HepG2 (cell line): ENCODE results near the gene TRAIP. TPM values are rescaled to one million over a fixed set of nuclear protein-coding genes. Genes with fewer than 3 reads are reported as not detected.

ENCODE experiments used
- ATAC-seq: fragments of 200-7000 bp; cut with Tn5 transposase; 3 replicates; pipeline ENCODE4 v1.9.1; 2020; ENCODE audit warnings: mild to moderate bottlenecking, moderate library complexity
- BruUV-seq: library from RNA; stranded (reverse); fragments of 400-500 nt; replicated peaks from 2 replicates; lab custom pipeline; 2021; lab: Mats Ljungman, UMichigan
- CTCF ChIA-PET: fragments of 300-600 bp; formaldehyde crosslinking; extraction: SDS; loops from one replicate; lab custom pipeline; 2021; ENCODE audit warnings: low total read pairs, inconsistent platforms, low intra/inter-chr PET ratio; lab: Yijun Ruan, JAX
- POLR2A ChIA-PET: fragments of 350-600 bp; sonication (Branson Sonifier 250); formaldehyde crosslinking; loops from one replicate; lab custom pipeline; 2020; ENCODE audit warnings: antibody characterized with exemption, inconsistent platforms; lab: Yijun Ruan, JAX
- DNase-seq: peaks from one replicate; pipeline ENCODE4 v3.0.0-alpha.2; 2015; ENCODE audit warnings: low spot score
- FAIRE-seq: peaks from 3 replicates; lab custom pipeline; 2011; peaks lifted over from hg19 to GRCh38; lab: Jason Lieb, UNC
- H2AFZ ChIP-seq: one replicate; pipeline ENCODE4 v1.6.1; 2011; ENCODE audit warnings: low read length, inconsistent platforms
- H3K27ac ChIP-seq: fragments of 300-600 bp; 3 replicates; pipeline ENCODE4 v1.8.0; 2011; ENCODE audit warnings: mixed run types, mild to moderate bottlenecking, mixed read lengths, low read length, inconsistent platforms; ENCODE audit not compliant: insufficient read depth; ENCODE audit errors: extremely low read length
- H3K27me3 ChIP-seq, 2 experiments: fragments of 200-600 bp in 1 of 2; 2 replicates in 1 of 2; 3 replicates in 1 of 2; pipeline versions ENCODE4 v1.6.0 to v1.8.0; 2011; ENCODE audit warnings: low read length in 2 of 2, mild to moderate bottlenecking in 2 of 2, moderate library complexity in 2 of 2, inconsistent platforms in 1 of 2; ENCODE audit not compliant: insufficient read depth in 2 of 2, control insufficient read depth in 1 of 2
- H3K36me3 ChIP-seq, 2 experiments: fragments of 200-600 bp in 1 of 2; replicated peaks in 1 of 2; 2 replicates in 1 of 2; 3 replicates in 1 of 2; pipeline versions ENCODE4 v1.5.1 to v1.8.0; 2011; ENCODE audit warnings: low read length in 2 of 2, inconsistent platforms in 1 of 2; ENCODE audit not compliant: insufficient read depth in 2 of 2, control insufficient read depth in 1 of 2
- H3K4me1 ChIP-seq: 2 replicates; pipeline ENCODE4 v1.5.1; 2012; ENCODE audit warnings: low read length, inconsistent platforms; ENCODE audit not compliant: insufficient read depth
- H3K4me2 ChIP-seq: 2 replicates; pipeline ENCODE4 v1.6.0; 2011; ENCODE audit warnings: low read depth, low read length, inconsistent platforms
- H3K4me3 ChIP-seq, 3 experiments: fragments of 200-600 bp in 1 of 3; sonication (generic), shearing (Covaris generic) in 1 of 3; replicated peaks in 1 of 3; 2 replicates each; pipeline ENCODE4 v1.5.1; 2011 to 2016; ENCODE audit warnings: low read length in 3 of 3, inconsistent platforms in 2 of 3, low read depth in 2 of 3, mild to moderate bottlenecking in 2 of 3, control low read depth in 1 of 3, mixed read lengths in 1 of 3; ENCODE audit not compliant: insufficient read depth in 1 of 3
- H3K79me2 ChIP-seq: one replicate; pipeline ENCODE4 v1.6.1; 2011; ENCODE audit warnings: low read length, inconsistent platforms; ENCODE audit not compliant: insufficient read depth
- H3K9ac ChIP-seq: 2 replicates; pipeline ENCODE4 v1.6.0; 2011; ENCODE audit warnings: mild to moderate bottlenecking, low read depth, low read length, inconsistent platforms; ENCODE audit not compliant: insufficient read depth
- H3K9me3 ChIP-seq: 2 replicates; pipeline ENCODE4 v1.5.1; 2012; ENCODE audit warnings: mild to moderate bottlenecking, low read length
- H4K20me1 ChIP-seq: 2 replicates; pipeline ENCODE4 v1.6.0; 2011; ENCODE audit warnings: inconsistent platforms, mild to moderate bottlenecking, low read length, moderate library complexity; ENCODE audit not compliant: insufficient read depth
- ATF4 ChIP-seq, 2 experiments: fragments of 450-650 bp in 1 of 2; sonication (generic) in 1 of 2; formaldehyde crosslinking; IDR thresholded peaks; 2 replicates each; pipeline versions ENCODE4 v1.5.0 to v1.8.0; 2020 to 2022; ENCODE audit warnings: mild to moderate bottlenecking in 1 of 2, missing genetic modification reagents in 1 of 2
- CHD2 ChIP-seq: IDR thresholded peaks from 2 replicates; pipeline ENCODE4 v1.6.1; 2011; ENCODE audit warnings: low read depth, low read length, improper control_type of control experiment
- E2F5 ChIP-seq: sonication (generic); formaldehyde crosslinking; conservative IDR thresholded peaks from 2 replicates; pipeline ENCODE4 v1.4.0; 2020; ENCODE audit warnings: missing genetic modification reagents
- NAIF1 ChIP-seq: sonication (generic); formaldehyde crosslinking; IDR thresholded peaks from 2 replicates; pipeline ENCODE4 v1.5.0; 2020; ENCODE audit warnings: mild to moderate bottlenecking, missing genetic modification reagents, borderline replicate concordance
- NKX3-1 ChIP-seq: sonication (generic); formaldehyde crosslinking; IDR thresholded peaks from 2 replicates; pipeline ENCODE4 v1.5.0; 2020; ENCODE audit warnings: missing genetic modification reagents
- NRL ChIP-seq: sonication (generic); formaldehyde crosslinking; IDR thresholded peaks from 2 replicates; pipeline ENCODE4 v1.5.0; 2020; ENCODE audit warnings: missing genetic modification reagents, mild to moderate bottlenecking, moderate library complexity, borderline replicate concordance
- POLR2AphosphoS5 ChIP-seq: IDR thresholded peaks from 2 replicates; pipeline ENCODE4 v1.6.1; 2012; ENCODE audit warnings: low read depth, low read length
- ZMYM2 ChIP-seq: sonication (generic); formaldehyde crosslinking; IDR thresholded peaks from 2 replicates; pipeline ENCODE4 v1.8.0; 2022; ENCODE audit warnings: mild to moderate bottlenecking, missing genetic modification reagents
- ZMYM4 ChIP-seq: sonication (generic); formaldehyde crosslinking; IDR thresholded peaks from 2 replicates; pipeline ENCODE4 v1.8.1; 2023; ENCODE audit warnings: mild to moderate bottlenecking, missing genetic modification reagents
- ZNF136 ChIP-seq: sonication (generic); formaldehyde crosslinking; IDR thresholded peaks from 2 replicates; pipeline ENCODE4 v1.8.1; 2022; ENCODE audit warnings: low read depth, mild to moderate bottlenecking, moderate library complexity, missing genetic modification reagents
- ZNF501 ChIP-seq: sonication (generic); formaldehyde crosslinking; IDR thresholded peaks from 2 replicates; pipeline ENCODE4 v1.5.1; 2020; ENCODE audit warnings: mild to moderate bottlenecking, moderate library complexity, missing genetic modification reagents
- ZNF563 ChIP-seq: sonication (generic); formaldehyde crosslinking; IDR thresholded peaks from 2 replicates; pipeline ENCODE4 v1.8.0; 2022; ENCODE audit warnings: mild to moderate bottlenecking, moderate library complexity, missing genetic modification reagents
- ZNF749 ChIP-seq: sonication (generic); formaldehyde crosslinking; IDR thresholded peaks from 2 replicates; pipeline ENCODE4 v1.8.0; 2022; ENCODE audit warnings: mild to moderate bottlenecking, missing genetic modification reagents, moderate library complexity, borderline replicate concordance
- ZNF770 ChIP-seq: sonication (generic); formaldehyde crosslinking; IDR thresholded peaks from 2 replicates; pipeline ENCODE4 v1.5.0; 2020; ENCODE audit warnings: mild to moderate bottlenecking, missing genetic modification reagents
- in situ Hi-C: cut with HindIII; loops from 2 replicates; pipeline ENCODE4 v1.10.0; 2017; ENCODE audit warnings: low pct_unique_long_range_greater_than_20kb; ENCODE audit not compliant: extremely low pct_ligation_motif_present
- intact Hi-C: fragments of 100-400 bp; cut with micrococcal nuclease; formaldehyde crosslinking; loops from one replicate; pipeline ENCODE4 v1.10.0; 2022; ENCODE audit not compliant: unreplicated experiment
- polyA plus RNA-seq, 8 experiments: library from polyadenylated mRNA; depleted of rRNA in 3 of 8; stranded (reverse) in 7 of 8; unstranded in 1 of 8; fragments of >200 nt; fragmentation: Illumina TruSeq in 4 of 8; extraction: Trizol in 4 of 8; gene quantifications; 2 replicates each; pipeline versions ENCODE4 v1.2.1 to v1.2.3, GENCODE V29; 2011 to 2016; ENCODE audit warnings: low read depth in 4 of 8, missing spikeins in 1 of 8, mixed read lengths in 1 of 8; ENCODE audit not compliant: insufficient read depth in 1 of 8
- total RNA-seq, 5 experiments: library from RNA; depleted of rRNA; stranded (reverse); fragments of >200 nt; fragmentation: Illumina TruSeq; extraction: Trizol; gene quantifications; 2 replicates each; pipeline ENCODE4 v1.2.3, GENCODE V29; 2016; ENCODE audit warnings: low read depth in 1 of 5

The TRAIP gene
- total and polyA plus RNA-seq, 2 of the 13 experiments (the other 11 are each of a cell fraction or from before 2014, with no cell fraction given): 13.9 to 23.9 TPM

- H2AFZ ChIP-seq: no peak overlapping the region
- intact Hi-C loops (no loop called here), in situ Hi-C loops (no loop called here)
- H3K27ac ChIP-seq: no peak overlapping the region
- no peak for DNase-seq
- BruUV-seq: no TSS peak
- H3K9me3 ChIP-seq: no peaks in the 10 kb centered on the region
- H3K4me3 ChIP-seq: no peak overlapping the region
- TF ChIP-seq ZNF136 (CRISPR knock-in tag) (no peak), NRL (no peak), ZMYM2 (CRISPR knock-in tag) (no peak), ATF4 (CRISPR knock-in tag; IDR thresholded peaks at IDR 0.05) (no peak), ZNF563 (CRISPR knock-in tag) (no peak), NKX3-1 (CRISPR knock-in tag) (no peak), NAIF1 (no peak), POLR2AphosphoS5 (no peak), E2F5 (CRISPR knock-in tag) (no peak), ZNF749 (CRISPR knock-in tag) (no peak), ZMYM4 (no peak), CHD2 (no peak), ZNF770 (CRISPR knock-in tag) (no peak), ZNF501 (no peak)
- H4K20me1 ChIP-seq: no peaks in the 10 kb centered on the region
- peak overlapping the region; percentile 46; the same call in 1 of the 2 replicates for H3K4me2 ChIP-seq
- no peaks in the 10 kb centered on the region for H3K79me2 ChIP-seq
- ChIA-PET POLR2A (no interaction called here), CTCF (no interaction called here)
- no peaks in the 10 kb centered on the region for H3K36me3 ChIP-seq
- no peak overlapping the region for H3K9ac ChIP-seq
- ATAC-seq: peak; percentile 28
- peaks cover 1 to 15% of the 10 kb centered on the region in 2 experiments; a peak in 2 of 5 replicates for H3K27me3 ChIP-seq
- peaks cover 31% of the 10 kb centered on the region for H3K4me1 ChIP-seq
- FAIRE-seq: no peak
Observed at GRCh38 chr3:49886922-49887265, 30.5 kb upstream of the TRAIP start.
